ENCODE results near the gene GPD1L. TPM values are rescaled to one million over a fixed set of nuclear protein-coding genes. Genes with fewer than 3 reads are reported as not detected.

The GPD1L gene
- total and polyA plus RNA-seq, 7 donors = 28.2 to 135 (median 101) TPM

DNA sequence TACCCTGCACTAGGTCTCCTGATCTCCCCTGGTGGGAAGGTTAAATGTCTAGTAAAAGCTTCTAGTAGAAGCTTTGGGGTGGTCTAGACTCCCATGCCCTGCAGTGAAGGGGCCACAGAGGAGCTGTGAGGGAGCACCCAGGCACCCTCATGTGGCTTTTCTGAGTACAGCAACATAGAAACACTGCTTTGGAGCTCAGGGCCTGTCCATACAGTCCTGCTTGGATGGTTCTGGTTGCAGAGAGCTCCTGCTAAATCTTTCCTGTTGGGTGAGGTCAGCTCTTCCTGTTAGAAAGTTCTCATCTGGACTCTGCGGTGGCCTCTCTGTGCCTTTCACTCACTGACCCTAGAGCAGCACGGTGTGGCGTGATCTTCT, 47.8 kb downstream of the GPD1L start:
- Histone ChIP-seq H3K27me3 (ENCODE audit: insufficient read depth in 3 of 3, low read length in 2 of 3) (no peaks in the 10 kb centered on the region), H3K36me3 (ENCODE audit: insufficient read depth in 1 of 2, low read depth in 1 of 2) (peaks cover 2 to 77% of the 10 kb centered on the region in 2 donors), H3K9me3 (no peaks in the 10 kb centered on the region), H3K27ac (no peak overlapping the region), H3K4me1 (no peaks in the 10 kb centered on the region), H3K4me3 (no peak overlapping the region)
- WGBS, 3 donors = 87 to 91% (median 88%) methylated on average over 3 of the region's 3 CpGs
- DNase-seq (no peak), ATAC-seq (peak in 1 of 4 donors; percentile 33)
- TF ChIP-seq, protein P1, sequence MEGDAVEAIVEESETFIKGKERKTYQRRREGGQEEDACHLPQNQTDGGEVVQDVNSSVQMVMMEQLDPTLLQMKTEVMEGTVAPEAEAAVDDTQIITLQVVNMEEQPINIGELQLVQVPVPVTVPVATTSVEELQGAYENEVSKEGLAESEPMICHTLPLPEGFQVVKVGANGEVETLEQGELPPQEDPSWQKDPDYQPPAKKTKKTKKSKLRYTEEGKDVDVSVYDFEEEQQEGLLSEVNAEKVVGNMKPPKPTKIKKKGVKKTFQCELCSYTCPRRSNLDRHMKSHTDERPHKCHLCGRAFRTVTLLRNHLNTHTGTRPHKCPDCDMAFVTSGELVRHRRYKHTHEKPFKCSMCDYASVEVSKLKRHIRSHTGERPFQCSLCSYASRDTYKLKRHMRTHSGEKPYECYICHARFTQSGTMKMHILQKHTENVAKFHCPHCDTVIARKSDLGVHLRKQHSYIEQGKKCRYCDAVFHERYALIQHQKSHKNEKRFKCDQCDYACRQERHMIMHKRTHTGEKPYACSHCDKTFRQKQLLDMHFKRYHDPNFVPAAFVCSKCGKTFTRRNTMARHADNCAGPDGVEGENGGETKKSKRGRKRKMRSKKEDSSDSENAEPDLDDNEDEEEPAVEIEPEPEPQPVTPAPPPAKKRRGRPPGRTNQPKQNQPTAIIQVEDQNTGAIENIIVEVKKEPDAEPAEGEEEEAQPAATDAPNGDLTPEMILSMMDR (IDR thresholded peaks at IDR 0.05) = no peak
- intact Hi-C loops (cut with DNase I) = no loop called here

DNA sequence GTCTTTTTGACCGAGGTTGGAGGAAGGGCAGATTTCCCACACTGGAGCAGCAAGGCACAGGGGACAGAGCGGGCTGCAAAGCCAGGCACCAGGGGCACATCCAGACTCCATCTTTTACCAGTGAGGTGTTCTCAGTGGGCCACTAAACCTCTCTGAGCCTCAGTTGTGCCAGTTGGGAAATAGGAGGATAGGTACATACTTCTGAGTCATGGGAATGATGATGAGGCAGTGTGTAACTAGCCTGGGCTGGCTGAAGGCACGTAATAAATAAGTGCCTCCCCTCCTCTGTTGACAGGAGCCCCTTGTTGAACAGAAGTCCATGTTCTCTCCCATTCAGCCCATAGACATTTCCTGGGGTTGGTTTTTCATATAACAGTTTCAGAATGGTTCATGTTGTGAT, 48.7 kb downstream of the GPD1L start:
- peak in 2 of 4 donors; percentile 54 to 63 for ATAC-seq
- Histone ChIP-seq H3K27me3 (ENCODE audit: insufficient read depth in 3 of 3, low read length in 2 of 3) (no peaks in the 10 kb centered on the region), H3K36me3 (ENCODE audit: insufficient read depth in 1 of 2, low read depth in 1 of 2) (peaks cover 2 to 75% of the 10 kb centered on the region in 2 donors), H3K4me1 (no peaks in the 10 kb centered on the region), H3K9me3 (no peaks in the 10 kb centered on the region), H3K27ac (no peak overlapping the region), H3K4me3 (no peak overlapping the region)
- TF ChIP-seq, protein P1 (IDR thresholded peaks at IDR 0.05) = no peak
- WGBS, 3 donors = 80 to 89% (median 86%) methylated on average over 3 of the region's 3 CpGs
- no peak for DNase-seq
- intact Hi-C loops (cut with DNase I) = no loop called here

DNA sequence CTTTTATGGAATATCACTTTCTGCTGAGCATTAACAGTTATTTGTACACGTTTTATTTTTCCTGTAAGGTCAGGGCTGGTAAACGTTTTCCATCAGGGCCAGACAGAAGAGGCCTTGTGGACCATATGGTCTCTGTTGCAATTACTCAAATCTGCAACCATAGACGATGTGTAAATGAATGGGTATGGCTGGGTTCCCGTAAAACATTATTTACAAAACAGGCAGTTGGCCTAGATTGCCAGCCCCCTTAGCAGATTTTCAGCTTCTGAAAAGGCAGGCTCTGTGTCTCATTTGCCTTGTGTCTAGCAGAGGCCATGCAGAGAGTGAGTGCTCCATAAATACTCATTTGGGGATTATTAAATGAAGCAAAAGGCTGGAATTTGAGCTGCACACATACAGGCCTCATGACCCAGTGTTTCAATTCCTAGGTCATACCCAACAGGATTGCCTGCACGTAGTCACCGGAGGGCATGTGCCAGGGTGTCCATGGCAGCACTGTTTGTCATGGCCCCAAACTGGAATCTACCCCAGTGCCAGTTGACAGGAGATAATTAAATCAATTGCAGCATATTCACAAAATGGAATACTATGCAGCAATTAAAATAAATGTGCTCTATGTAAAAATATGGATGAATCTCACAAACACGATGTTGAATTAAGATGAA, 51.3 kb downstream of the GPD1L start:
- DNase-seq (no peak), ATAC-seq (peak; percentile 53 to 67 (median 66))
- 38 to 53% (median 44%) methylated on average over 7 of the region's 7 CpGs for WGBS, 3 donors
- Histone ChIP-seq H3K4me1 (no peaks in the 10 kb centered on the region), H3K4me3 (no peak overlapping the region), H3K27ac (no peak overlapping the region), H3K9me3 (no peaks in the 10 kb centered on the region), H3K27me3 (ENCODE audit: insufficient read depth in 3 of 3, low read length in 2 of 3) (no peaks in the 10 kb centered on the region), H3K36me3 (ENCODE audit: insufficient read depth in 1 of 2, low read depth in 1 of 2) (peaks cover 2 to 66% of the 10 kb centered on the region in 2 donors)
- TF ChIP-seq, protein P1 (IDR thresholded peaks at IDR 0.05) = no peak
- intact Hi-C loops (cut with DNase I) = no loop called here

DNA sequence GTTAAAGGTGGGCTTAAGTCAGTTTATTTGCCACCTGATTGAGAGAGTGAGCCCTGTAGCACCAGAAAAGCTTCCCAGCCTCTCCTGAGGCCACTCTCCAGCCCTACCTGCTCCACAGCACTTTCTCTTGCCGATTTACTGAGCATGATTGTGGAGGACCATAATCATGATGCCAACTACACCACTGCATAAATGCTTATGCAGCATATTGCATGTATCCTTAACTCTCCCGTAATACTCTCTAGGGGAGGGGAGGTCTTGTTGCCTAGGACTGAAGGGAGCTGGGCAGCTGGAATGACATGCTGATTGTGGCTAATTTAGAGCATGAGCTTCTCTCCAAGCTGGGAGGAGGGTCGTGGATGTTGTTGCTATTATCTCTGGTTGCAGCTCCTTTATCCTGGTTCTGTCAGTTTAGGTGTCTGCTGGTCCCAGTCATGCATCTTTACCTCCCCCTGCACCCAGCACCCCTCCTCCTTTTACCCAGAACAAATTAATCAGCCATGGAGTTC, 54.3 kb downstream of the GPD1L start:
- ATAC-seq (no peak), DNase-seq (no peak)
- Histone ChIP-seq H3K27ac (no peak overlapping the region), H3K4me3 (no peak overlapping the region), H3K4me1 (no peaks in the 10 kb centered on the region), H3K36me3 (ENCODE audit: insufficient read depth in 1 of 2, low read depth in 1 of 2) (peaks cover 4 to 68% of the 10 kb centered on the region in 2 donors), H3K9me3 (no peaks in the 10 kb centered on the region), H3K27me3 (ENCODE audit: insufficient read depth in 3 of 3, low read length in 2 of 3) (no peaks in the 10 kb centered on the region)
- intact Hi-C loops (cut with DNase I) = no loop called here
- TF ChIP-seq, protein P1 (IDR thresholded peaks at IDR 0.05) = no peak
- WGBS, 3 donors = 60 to 74% (median 71%) methylated on average over 3 of the region's 3 CpGs

DNA sequence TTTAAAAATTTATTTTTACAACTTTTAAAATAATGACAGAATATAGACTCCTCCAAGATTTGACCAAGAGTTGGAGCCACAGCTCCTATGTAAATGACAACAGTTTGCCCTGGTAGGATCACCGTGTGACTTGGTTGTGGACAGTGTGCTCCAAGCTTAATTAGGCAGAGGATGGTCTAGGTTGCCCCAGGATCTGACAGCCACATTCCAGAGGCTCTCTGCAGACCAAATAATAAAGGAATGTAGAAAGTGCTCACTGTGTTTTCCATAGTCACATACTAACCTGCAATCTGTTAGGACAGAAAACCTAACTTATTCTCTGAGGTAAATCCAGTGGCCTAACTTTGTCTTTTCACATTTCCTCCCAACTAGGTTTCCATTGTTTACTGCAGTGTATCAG, 59.0 kb downstream of the GPD1L start:
- TF ChIP-seq, protein P1 (IDR thresholded peaks at IDR 0.05) = no peak
- Histone ChIP-seq H3K27ac (no peak overlapping the region), H3K4me3 (no peak overlapping the region), H3K36me3 (ENCODE audit: insufficient read depth in 1 of 2, low read depth in 1 of 2) (peaks cover 4 to 74% of the 10 kb centered on the region in 2 donors), H3K4me1 (no peaks in the 10 kb centered on the region), H3K27me3 (ENCODE audit: insufficient read depth in 3 of 3, low read length in 2 of 3) (no peaks in the 10 kb centered on the region), H3K9me3 (no peaks in the 10 kb centered on the region)
- WGBS, 3 donors = 86 to 90% (median 88%) methylated on average over 1 of the region's 1 CpG
- ATAC-seq (no peak), DNase-seq (no peak)
- intact Hi-C loops (cut with DNase I) = no loop called here
